Choroid plexus epithelial cell (primary cell): ENCODE data around the gene PMEPA1.
A peak's percentile ranks its signal among the peaks of the same experiment; 100 is the strongest.

ENCODE experiments used
- DNase-seq: peaks from one replicate; pipeline ENCODE4 v3.0.0-alpha.2; 2010; ENCODE audit warnings: low read depth
- H3K4me3 ChIP-seq: 2 replicates; pipeline ENCODE4 v1.5.1; 2011; ENCODE audit warnings: low read depth, mild to moderate bottlenecking, control low read depth, low read length, moderate library complexity
- TF ChIP-seq, protein P1 (sequence below): conservative IDR thresholded peaks from 2 replicates; pipeline ENCODE4 v1.5.1; 2011; ENCODE audit warnings: low read depth, mild to moderate bottlenecking, control low read depth, inconsistent platforms, low read length, moderate library complexity

Gene PMEPA1

DNA sequence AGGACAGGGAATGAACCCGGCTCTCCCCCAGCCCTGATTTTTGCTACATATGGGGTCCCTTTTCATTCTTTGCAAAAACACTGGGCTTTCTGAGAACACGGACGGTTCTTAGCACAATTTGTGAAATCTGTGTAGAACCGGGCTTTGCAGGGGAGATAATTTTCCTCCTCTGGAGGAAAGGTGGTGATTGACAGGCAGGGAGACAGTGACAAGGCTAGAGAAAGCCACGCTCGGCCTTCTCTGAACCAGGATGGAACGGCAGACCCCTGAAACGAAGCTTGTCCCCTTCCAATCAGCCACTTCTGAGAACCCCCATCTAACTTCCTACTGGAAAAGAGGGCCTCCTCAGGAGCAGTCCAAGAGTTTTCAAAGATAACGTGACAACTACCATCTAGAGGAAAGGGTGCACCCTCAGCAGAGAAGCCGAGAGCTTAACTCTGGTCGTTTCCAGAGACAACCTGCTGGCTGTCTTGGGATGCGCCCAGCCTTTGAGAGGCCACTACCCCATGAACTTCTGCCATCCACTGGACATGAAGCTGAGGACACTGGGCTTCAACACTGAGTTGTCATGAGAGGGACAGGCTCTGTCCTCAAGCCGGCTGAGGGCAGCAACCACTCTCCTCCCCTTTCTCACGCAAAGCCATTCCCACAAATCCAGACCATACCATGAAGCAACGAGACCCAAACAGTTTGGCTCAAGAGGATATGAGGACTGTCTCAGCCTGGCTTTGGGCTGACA is 60.8 kb downstream of the PMEPA1 start:
- TF ChIP-seq, protein P1, sequence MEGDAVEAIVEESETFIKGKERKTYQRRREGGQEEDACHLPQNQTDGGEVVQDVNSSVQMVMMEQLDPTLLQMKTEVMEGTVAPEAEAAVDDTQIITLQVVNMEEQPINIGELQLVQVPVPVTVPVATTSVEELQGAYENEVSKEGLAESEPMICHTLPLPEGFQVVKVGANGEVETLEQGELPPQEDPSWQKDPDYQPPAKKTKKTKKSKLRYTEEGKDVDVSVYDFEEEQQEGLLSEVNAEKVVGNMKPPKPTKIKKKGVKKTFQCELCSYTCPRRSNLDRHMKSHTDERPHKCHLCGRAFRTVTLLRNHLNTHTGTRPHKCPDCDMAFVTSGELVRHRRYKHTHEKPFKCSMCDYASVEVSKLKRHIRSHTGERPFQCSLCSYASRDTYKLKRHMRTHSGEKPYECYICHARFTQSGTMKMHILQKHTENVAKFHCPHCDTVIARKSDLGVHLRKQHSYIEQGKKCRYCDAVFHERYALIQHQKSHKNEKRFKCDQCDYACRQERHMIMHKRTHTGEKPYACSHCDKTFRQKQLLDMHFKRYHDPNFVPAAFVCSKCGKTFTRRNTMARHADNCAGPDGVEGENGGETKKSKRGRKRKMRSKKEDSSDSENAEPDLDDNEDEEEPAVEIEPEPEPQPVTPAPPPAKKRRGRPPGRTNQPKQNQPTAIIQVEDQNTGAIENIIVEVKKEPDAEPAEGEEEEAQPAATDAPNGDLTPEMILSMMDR = no peak
- H3K4me3 ChIP-seq = no peak overlapping the region
- no peak for DNase-seq

DNA sequence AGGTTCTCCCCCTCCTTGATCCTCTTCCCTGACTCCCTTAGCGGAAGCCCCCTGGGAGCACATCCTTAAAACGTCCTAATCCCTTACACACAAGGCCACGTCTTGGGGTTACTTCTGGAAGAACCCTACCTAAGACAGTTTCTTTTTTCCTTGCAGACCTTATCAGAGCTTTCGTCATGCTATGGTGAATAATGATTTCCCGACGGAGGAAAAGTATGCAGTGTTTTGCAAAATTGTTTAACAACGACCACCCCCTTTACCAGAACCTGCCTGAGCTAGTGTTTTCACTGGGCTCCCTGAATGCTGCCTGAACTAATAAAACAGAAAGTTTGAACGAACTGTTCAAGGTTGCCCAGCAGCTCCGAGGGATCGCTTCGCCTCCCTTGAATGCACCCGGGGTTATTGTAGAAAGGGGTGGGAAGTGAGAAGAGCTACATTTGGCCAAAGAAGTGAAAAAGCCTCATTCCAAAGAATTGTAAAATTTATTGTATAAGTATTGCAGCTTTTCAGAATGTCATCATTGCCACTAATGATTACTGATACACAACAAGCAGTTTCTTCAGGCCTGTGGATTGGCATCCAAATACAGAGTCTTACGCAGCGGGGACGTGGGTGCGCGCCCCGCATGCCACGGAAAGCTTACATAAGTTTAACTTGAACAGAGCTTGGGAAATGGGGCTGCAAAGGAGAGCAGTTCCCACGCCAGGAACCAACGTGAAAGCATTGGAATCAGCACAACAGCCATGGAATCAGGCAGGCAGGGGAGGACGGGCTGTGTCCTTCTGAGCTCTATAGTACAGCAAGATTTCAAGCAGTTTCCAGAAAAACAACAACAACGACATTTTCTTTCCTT is 61.7 kb downstream of the PMEPA1 start:
- H3K4me3 ChIP-seq = no peak overlapping the region
- TF ChIP-seq, protein P1 = no peak
- no peak for DNase-seq

DNA sequence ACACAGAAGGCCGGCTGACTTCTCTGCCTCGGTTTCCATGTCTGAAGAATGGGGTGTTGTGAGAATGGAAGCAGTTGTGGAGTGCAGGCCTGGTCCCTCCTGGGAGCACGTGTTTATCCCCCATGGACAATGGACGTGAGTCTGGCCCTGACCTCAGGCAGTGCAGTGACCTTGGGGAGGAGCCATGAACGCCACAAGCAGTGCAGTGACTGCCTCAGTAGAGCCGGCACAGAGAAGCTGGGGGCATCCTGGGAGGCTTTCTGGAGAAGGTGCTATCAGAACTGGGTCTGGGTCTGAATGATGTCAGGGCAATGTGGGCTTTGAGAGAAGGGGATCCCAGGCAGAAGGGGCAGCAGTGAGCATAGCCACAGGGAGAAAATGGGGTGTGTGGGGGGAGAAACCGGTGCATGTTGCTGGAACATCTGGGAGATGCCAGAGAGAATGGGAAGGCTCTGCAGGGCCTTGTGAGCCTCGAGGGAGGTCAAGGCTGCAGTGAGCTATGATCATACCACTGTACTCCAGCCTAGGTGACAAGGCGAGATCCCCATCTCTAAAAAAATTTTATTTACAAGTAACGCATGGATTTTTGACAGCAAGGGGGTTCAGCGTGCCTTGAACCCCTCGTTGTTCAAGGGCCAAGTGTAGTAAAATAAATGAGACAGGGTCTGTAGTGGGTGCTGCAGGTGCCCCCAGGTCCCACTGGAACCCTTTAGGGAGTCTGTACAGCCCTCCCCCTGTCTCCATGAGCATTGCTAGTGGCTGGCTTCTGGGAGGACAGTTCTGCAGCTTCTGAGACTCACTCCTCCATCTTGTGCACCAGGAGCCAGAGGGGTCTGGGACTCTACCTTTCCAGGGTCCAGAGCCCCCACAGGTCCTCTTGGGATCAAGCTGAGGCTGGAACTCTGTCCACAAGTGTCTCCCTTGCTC is 62.5 kb downstream of the PMEPA1 start:
- no peak overlapping the region for H3K4me3 ChIP-seq
- TF ChIP-seq, protein P1 = no peak
- no peak for DNase-seq

DNA sequence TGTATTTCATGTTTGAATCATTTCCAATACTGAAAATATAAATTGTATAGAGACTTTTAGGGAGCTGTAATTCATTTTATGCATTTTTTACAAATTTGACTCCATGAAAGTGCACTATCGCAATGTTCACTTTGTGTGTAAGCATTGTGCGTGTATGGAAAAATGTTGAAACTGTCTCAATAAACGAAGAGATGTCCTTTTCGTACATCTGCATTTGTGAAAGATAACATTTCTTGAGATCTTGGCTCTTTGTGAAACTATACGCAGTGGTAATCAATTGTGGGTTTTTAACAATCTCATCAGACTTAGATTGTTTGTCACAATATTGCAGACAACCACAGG is 70.9 kb downstream of the PMEPA1 start:
- no peak for DNase-seq
- TF ChIP-seq, protein P1 = no peak
- H3K4me3 ChIP-seq = no peak overlapping the region

DNA sequence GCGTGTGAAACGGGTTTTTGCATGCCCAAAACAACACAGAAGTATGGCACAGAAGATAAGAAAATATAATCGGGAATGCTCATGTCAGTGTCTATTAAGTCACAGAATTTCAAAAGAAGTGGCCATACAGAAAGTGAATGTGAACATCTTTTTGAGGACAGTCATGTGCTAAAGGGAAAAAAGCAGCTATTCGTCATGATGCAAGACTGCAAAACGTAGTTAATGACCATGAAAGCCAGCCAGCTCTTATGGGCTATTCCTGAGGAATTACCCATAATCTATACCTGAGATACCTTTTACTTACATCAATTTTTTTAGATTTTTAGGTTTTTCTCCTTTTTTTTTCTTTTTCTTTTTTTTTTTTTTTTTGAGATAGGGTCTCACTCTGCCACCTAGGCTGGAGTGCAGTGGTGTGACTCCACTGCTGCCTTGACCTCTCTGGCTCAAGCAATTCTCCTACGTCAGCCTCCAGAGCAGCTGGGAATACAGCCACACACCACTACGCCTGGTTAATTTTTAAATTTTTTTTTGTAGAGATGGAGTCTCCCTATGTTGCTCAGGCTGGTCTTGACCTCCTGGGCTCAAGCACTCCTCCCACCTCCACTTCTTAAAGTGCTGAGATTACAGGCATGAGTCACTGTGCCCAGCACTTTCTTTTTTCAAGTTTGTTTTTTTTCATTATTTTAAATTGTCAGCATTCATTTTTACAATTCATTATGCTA is 71.5 kb downstream of the PMEPA1 start:
- TF ChIP-seq, protein P1 = no peak
- peak; percentile 53 for DNase-seq
- H3K4me3 ChIP-seq = no peak overlapping the region

DNA sequence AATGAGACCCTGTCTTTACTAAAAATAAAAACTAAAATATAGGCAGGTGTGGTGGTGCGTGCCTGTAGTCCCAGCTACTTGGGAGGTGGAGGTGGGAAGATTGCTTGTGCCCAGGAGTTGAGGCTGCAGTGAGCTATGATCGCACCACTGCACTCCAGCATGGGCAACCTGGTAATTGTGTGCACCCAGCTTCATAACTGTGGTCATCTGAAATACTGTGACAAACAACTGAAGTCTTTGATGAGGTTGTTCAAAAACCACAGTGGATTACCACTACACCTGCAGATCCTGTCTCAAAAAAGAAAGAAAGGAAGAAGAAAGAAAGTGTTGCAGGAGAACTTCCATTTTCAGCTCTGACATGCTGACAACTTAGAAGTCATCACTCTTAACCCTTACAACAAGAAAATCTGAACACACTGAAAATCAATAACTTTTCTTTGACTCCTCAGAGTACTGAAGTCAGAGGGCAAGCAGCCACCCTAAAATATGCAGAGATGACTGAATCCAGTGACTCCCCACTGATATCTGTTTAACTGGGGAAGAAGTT is 75.8 kb downstream of the PMEPA1 start:
- H3K4me3 ChIP-seq = no peak overlapping the region
- TF ChIP-seq, protein P1 = no peak
- DNase-seq = no peak
